K562 (cell line): ENCODE measurements around the gene CDT1. TPM values are rescaled to one million over a fixed set of nuclear protein-coding genes. Genes with fewer than 3 reads are reported as not detected.

Experiments used
- ETV1 ChIP-seq: fragments of 450-650 bp; conservative IDR thresholded peaks from 2 replicates; pipeline ENCODE4 v1.6.1; 2016; ENCODE audit warnings: missing genetic modification characterization, control low read depth, low read depth, missing compliant biosample characterization
- FOXM1 ChIP-seq, 2 experiments: fragments of 450-650 bp in 1 of 2; sonication (generic) in 1 of 2; formaldehyde crosslinking in 1 of 2; IDR thresholded peaks; 2 replicates each; pipeline versions ENCODE4 v1.6.1 to v1.9.0; 2017 to 2022; ENCODE audit warnings: low read depth in 2 of 2, mild to moderate bottlenecking in 2 of 2, missing genetic modification reagents in 1 of 2, moderate library complexity in 1 of 2
- MAZ ChIP-seq, 2 experiments: fragments of 450-650 bp in 1 of 2; sonication (generic) in 1 of 2; formaldehyde crosslinking; IDR thresholded peaks in 1 of 2; conservative IDR thresholded peaks in 1 of 2; 2 replicates each; pipeline versions ENCODE4 v1.4.0 to v1.5.0; 2020; ENCODE audit warnings: mild to moderate bottlenecking in 1 of 2, missing genetic modification reagents in 1 of 2
- PHB ChIP-seq: fragments of 250-450 bp; sonication (Bioruptor Pico); IDR thresholded peaks from 2 replicates; pipeline ENCODE4 v1.5.0; 2021
- SP2 ChIP-seq: IDR thresholded peaks from 2 replicates; pipeline ENCODE4 v1.6.1; 2011; ENCODE audit warnings: mild to moderate bottlenecking, low read depth, low read length, moderate library complexity; ENCODE audit not compliant: poor library complexity, severe bottlenecking; ENCODE audit errors: extremely low read depth
- TCFL5 ChIP-seq: fragments of 250-450 bp; sonication (Bioruptor Pico); conservative IDR thresholded peaks from 2 replicates; pipeline ENCODE4 v1.6.1; 2021; ENCODE audit warnings: mild to moderate bottlenecking, moderate library complexity, matching md5 sums
- ZBTB17 ChIP-seq: fragments of 450-650 bp; formaldehyde crosslinking; IDR thresholded peaks from 2 replicates; pipeline ENCODE4 v1.4.0; 2020; ENCODE audit warnings: mild to moderate bottlenecking
- ZNF354B ChIP-seq: fragments of 250-450 bp; sonication (Bioruptor Pico); IDR thresholded peaks from 2 replicates; pipeline ENCODE4 v1.4.0; 2020
- polyA plus RNA-seq, 8 experiments: library from polyadenylated mRNA; depleted of rRNA in 4 of 8; stranded (reverse) in 5 of 8; unstranded in 3 of 8; fragments of >200 nt; fragmentation: Nextera tagmentation in 2 of 8; fragmentation: Illumina TruSeq in 1 of 8; extraction: Ambion mirVana in 2 of 8; extraction: Trizol in 1 of 8; gene quantifications; 2 replicates each; pipeline versions ENCODE4 v1.2.1 to v1.2.3, GENCODE V29; 2011 to 2014; ENCODE audit warnings: inconsistent platforms in 1 of 8, missing spikeins in 1 of 8
- total RNA-seq, 7 experiments: library from RNA; depleted of rRNA in 6 of 7; stranded (reverse); fragments of >200 nt in 6 of 7; fragmentation: Illumina TruSeq in 2 of 7; extraction: Trizol in 2 of 7; gene quantifications; 2 replicates each; pipeline versions ENCODE4 v1.2.1 to v1.2.3, GENCODE V29; 2011 to 2021; ENCODE audit warnings: low replicate concordance in 1 of 7
- TF ChIP-seq, protein P1 (sequence below): fragments of 200-800 bp; sonication (Bioruptor generic); IDR thresholded peaks from 2 replicates; pipeline ENCODE4 v1.6.1; 2017; ENCODE audit warnings: missing genetic modification characterization, missing compliant biosample characterization
- TF ChIP-seq, protein P2 (sequence below): fragments of 250-450 bp; sonication (Bioruptor Pico); IDR thresholded peaks from 2 replicates; pipeline ENCODE4 v1.9.0; 2021; ENCODE audit warnings: mild to moderate bottlenecking, inconsistent platforms
- TF ChIP-seq, protein P3 (sequence below): fragments of 250-450 bp; sonication (Bioruptor Pico); IDR thresholded peaks from 2 replicates; pipeline ENCODE4 v1.4.0; 2020; ENCODE audit warnings: mild to moderate bottlenecking
- TF ChIP-seq, protein P4 (sequence below), 2 experiments: fragments of 450-650 bp; formaldehyde crosslinking in 1 of 2; IDR thresholded peaks; 2 replicates each; pipeline versions ENCODE4 v1.4.0 to v1.6.1; 2014 to 2020; ENCODE audit warnings: mild to moderate bottlenecking in 2 of 2, borderline replicate concordance in 1 of 2, low read depth in 1 of 2

The CDT1 gene
- total and polyA plus RNA-seq, 9 of the 15 experiments (the other 6 are each of a cell fraction or from before 2014, with no cell fraction given): 0.92 to 178 (median 14.2) TPM

DNA sequence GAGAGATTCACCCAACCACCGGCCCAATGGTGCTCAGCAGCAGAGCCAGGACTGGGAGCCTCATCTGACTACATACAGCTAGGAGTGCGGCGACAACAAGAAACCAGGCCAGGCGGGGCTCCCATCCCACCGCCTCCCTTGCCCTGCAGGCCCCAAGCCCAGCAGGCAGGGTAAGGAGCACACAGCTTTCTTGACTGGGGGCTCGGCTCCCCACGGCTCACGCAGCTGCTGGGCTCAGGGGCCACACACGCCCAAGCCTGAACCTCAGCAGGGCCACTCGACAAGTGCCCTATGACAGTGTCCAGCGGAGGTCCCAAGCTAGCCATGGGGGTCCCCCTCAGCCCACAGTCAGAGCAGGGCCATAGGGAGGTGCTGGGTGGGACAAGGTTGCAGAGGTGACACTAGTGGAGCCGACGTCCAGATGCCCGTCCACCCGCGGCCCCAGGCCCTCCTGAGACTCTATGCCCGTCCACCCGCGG, 32.3 kb upstream of the CDT1 start (continued):
- TF ChIP-seq, protein P1, sequence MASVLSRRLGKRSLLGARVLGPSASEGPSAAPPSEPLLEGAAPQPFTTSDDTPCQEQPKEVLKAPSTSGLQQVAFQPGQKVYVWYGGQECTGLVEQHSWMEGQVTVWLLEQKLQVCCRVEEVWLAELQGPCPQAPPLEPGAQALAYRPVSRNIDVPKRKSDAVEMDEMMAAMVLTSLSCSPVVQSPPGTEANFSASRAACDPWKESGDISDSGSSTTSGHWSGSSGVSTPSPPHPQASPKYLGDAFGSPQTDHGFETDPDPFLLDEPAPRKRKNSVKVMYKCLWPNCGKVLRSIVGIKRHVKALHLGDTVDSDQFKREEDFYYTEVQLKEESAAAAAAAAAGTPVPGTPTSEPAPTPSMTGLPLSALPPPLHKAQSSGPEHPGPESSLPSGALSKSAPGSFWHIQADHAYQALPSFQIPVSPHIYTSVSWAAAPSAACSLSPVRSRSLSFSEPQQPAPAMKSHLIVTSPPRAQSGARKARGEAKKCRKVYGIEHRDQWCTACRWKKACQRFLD (CRISPR knock-in tag): no peak
- 0 out of 4 replicates have a peak, but pooled peaks of 1 of the 2 experiments have one; percentile 6 for TF ChIP-seq MAZ (CRISPR knock-in tag; conservative IDR thresholded peaks at IDR 0.05 in 1 of 2, IDR thresholded peaks at IDR 0.05 in 1 of 2)
- no peak for TF ChIP-seq TCFL5 (CRISPR knock-in tag)
- TF ChIP-seq ETV1 (tag): 0 out of 2 replicates have a peak, but pooled peaks have one; percentile 3
- no peak for TF ChIP-seq FOXM1 (IDR thresholded peaks at IDR 0.05; ENCODE audit: low read depth)
- peak; percentile 80; the same call in 1 of the 2 replicates for TF ChIP-seq FOXM1 (CRISPR knock-in tag; IDR thresholded peaks at IDR 0.05; ENCODE audit: low read depth)
- TF ChIP-seq, protein P2, sequence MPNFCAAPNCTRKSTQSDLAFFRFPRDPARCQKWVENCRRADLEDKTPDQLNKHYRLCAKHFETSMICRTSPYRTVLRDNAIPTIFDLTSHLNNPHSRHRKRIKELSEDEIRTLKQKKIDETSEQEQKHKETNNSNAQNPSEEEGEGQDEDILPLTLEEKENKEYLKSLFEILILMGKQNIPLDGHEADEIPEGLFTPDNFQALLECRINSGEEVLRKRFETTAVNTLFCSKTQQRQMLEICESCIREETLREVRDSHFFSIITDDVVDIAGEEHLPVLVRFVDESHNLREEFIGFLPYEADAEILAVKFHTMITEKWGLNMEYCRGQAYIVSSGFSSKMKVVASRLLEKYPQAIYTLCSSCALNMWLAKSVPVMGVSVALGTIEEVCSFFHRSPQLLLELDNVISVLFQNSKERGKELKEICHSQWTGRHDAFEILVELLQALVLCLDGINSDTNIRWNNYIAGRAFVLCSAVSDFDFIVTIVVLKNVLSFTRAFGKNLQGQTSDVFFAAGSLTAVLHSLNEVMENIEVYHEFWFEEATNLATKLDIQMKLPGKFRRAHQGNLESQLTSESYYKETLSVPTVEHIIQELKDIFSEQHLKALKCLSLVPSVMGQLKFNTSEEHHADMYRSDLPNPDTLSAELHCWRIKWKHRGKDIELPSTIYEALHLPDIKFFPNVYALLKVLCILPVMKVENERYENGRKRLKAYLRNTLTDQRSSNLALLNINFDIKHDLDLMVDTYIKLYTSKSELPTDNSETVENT (CRISPR knock-in tag): 0 out of 2 replicates have a peak, but pooled peaks have one; percentile 65
- TF ChIP-seq, protein P3, sequence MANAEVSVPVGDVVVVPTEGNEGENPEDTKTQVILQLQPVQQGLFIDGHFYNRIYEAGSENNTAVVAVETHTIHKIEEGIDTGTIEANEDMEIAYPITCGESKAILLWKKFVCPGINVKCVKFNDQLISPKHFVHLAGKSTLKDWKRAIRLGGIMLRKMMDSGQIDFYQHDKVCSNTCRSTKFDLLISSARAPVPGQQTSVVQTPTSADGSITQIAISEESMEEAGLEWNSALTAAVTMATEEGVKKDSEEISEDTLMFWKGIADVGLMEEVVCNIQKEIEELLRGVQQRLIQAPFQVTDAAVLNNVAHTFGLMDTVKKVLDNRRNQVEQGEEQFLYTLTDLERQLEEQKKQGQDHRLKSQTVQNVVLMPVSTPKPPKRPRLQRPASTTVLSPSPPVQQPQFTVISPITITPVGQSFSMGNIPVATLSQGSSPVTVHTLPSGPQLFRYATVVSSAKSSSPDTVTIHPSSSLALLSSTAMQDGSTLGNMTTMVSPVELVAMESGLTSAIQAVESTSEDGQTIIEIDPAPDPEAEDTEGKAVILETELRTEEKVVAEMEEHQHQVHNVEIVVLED (CRISPR knock-in tag): no peak
- TF ChIP-seq, protein P4, sequence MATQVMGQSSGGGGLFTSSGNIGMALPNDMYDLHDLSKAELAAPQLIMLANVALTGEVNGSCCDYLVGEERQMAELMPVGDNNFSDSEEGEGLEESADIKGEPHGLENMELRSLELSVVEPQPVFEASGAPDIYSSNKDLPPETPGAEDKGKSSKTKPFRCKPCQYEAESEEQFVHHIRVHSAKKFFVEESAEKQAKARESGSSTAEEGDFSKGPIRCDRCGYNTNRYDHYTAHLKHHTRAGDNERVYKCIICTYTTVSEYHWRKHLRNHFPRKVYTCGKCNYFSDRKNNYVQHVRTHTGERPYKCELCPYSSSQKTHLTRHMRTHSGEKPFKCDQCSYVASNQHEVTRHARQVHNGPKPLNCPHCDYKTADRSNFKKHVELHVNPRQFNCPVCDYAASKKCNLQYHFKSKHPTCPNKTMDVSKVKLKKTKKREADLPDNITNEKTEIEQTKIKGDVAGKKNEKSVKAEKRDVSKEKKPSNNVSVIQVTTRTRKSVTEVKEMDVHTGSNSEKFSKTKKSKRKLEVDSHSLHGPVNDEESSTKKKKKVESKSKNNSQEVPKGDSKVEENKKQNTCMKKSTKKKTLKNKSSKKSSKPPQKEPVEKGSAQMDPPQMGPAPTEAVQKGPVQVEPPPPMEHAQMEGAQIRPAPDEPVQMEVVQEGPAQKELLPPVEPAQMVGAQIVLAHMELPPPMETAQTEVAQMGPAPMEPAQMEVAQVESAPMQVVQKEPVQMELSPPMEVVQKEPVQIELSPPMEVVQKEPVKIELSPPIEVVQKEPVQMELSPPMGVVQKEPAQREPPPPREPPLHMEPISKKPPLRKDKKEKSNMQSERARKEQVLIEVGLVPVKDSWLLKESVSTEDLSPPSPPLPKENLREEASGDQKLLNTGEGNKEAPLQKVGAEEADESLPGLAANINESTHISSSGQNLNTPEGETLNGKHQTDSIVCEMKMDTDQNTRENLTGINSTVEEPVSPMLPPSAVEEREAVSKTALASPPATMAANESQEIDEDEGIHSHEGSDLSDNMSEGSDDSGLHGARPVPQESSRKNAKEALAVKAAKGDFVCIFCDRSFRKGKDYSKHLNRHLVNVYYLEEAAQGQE (IDR thresholded peaks at IDR 0.05; ENCODE audit: borderline replicate concordance): no peak
- TF ChIP-seq, protein P4 (CRISPR knock-in tag; IDR thresholded peaks at IDR 0.05; ENCODE audit: low read depth): peak; percentile 34; the same call in 1 of the 2 replicates
- no peak for TF ChIP-seq SP2
- TF ChIP-seq ZNF354B (CRISPR knock-in tag): no peak
- no peak for TF ChIP-seq PHB (CRISPR knock-in tag)
- TF ChIP-seq ZBTB17 (CRISPR knock-in tag): peak; percentile 4; the same call in 1 of the 2 replicates
